AG09309 (cell line): ENCODE measurements around the gene PML.
"Not testable (repeated sequence)": the region's sequence is repeated elsewhere in the genome, so short reads cannot be mapped to it uniquely, and the experiment has no call there.

Source experiments
- DNase-seq: peaks from one replicate; pipeline ENCODE4 v3.0.0-alpha.2; 2010; ENCODE audit warnings: low read depth
- H3K4me3 ChIP-seq: 2 replicates; pipeline ENCODE4 v1.5.1; 2011; ENCODE audit warnings: mild to moderate bottlenecking, low read depth, low read length, moderate library complexity; ENCODE audit not compliant: control insufficient read depth
- TF ChIP-seq, protein P1 (sequence below): IDR thresholded peaks from 2 replicates; pipeline ENCODE4 v1.5.1; 2011; ENCODE audit warnings: mild to moderate bottlenecking, low read depth, low read length, inconsistent platforms; ENCODE audit not compliant: insufficient read depth, control insufficient read depth; ENCODE audit errors: missing control alignments

The PML gene

GRCh38 chr15:73965758-73966113 is 28.8 kb upstream of the PML start:
- H3K4me3 ChIP-seq = no peak overlapping the region
- TF ChIP-seq, protein P1, sequence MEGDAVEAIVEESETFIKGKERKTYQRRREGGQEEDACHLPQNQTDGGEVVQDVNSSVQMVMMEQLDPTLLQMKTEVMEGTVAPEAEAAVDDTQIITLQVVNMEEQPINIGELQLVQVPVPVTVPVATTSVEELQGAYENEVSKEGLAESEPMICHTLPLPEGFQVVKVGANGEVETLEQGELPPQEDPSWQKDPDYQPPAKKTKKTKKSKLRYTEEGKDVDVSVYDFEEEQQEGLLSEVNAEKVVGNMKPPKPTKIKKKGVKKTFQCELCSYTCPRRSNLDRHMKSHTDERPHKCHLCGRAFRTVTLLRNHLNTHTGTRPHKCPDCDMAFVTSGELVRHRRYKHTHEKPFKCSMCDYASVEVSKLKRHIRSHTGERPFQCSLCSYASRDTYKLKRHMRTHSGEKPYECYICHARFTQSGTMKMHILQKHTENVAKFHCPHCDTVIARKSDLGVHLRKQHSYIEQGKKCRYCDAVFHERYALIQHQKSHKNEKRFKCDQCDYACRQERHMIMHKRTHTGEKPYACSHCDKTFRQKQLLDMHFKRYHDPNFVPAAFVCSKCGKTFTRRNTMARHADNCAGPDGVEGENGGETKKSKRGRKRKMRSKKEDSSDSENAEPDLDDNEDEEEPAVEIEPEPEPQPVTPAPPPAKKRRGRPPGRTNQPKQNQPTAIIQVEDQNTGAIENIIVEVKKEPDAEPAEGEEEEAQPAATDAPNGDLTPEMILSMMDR = no peak
- no peak for DNase-seq

DNA sequence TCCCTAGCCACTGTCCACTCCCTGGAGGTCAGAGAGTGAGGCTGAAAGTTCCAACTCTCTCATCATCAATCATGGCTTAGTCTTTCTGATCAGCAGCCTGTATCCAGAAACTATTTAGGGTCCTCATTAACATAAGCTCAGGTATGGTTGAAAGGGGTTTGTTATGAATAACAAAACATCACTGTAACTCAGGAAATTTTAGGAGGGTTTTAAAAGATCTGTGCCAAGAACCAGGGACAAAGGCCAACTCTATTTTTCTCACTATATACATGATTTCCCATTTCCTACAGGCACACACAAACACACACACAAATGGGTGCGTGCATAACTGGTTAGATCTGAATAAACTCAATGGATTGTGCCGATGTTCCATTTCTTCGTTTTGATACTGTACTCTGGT is 26.1 kb upstream of the PML start:
- DNase-seq = no peak
- H3K4me3 ChIP-seq = no peak overlapping the region
- TF ChIP-seq, protein P1 = no peak

- no peak for DNase-seq
- TF ChIP-seq, protein P1 = no peak
- H3K4me3 ChIP-seq = no peak overlapping the region
Measured at GRCh38 chr15:73969151-73969759, 25.3 kb upstream of the PML start.

- TF ChIP-seq, protein P1 = peak; percentile 91
- H3K4me3 ChIP-seq = no peak overlapping the region
- DNase-seq = no peak
Measured at GRCh38 chr15:73972984-73973682, 21.4 kb upstream of the PML start.

- not testable (repeated sequence) for DNase-seq, H3K4me3 ChIP-seq
Measured at GRCh38 chr15:73973683-73974200, 20.8 kb upstream of the PML start.

DNA sequence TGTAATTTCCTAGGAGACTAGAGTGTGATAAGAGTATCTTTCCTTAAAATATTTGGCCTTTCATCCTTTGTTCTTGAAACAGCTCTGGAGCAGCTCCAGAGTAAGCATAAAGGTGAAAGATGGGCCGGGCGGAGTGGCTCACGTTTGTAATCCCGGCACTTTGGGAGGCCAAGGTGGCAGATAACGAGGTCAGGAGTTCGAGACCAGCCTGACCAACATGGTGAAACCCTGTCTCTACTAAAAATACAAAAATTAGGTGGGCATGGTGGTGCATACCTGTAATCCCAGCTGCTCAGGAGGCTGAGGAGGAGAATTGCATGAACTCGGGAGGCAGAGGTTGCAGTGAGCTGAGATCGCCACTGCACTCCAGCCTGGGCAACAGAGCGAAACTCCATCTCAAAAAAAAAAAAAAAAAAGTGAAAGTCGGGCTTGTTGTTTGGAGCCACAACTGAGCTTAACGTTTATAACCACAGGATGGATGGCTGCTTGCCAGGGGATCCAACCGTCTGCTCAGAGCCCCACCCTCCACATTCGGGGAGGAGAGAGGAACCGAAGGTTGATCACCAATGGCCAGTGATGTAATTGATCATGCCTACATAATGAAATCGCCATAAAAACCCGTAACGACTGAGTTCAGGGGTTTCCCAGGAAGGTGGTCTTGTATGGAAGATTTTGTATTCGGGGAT is 18.9 kb upstream of the PML start:
- DNase-seq, H3K4me3 ChIP-seq: not testable (repeated sequence)

GRCh38 chr15:73978896-73979295 is 15.6 kb upstream of the PML start:
- TF ChIP-seq, protein P1 = no peak
- H3K4me3 ChIP-seq = no peak overlapping the region
- DNase-seq = no peak
